NB4 (cell line): ENCODE measurements around the gene OSER1.

Experiments
- POLR2A ChIP-seq: IDR thresholded peaks from 2 replicates; pipeline ENCODE4 v1.6.1; 2011; ENCODE audit warnings: mild to moderate bottlenecking; ENCODE audit not compliant: insufficient read length; ENCODE audit errors: extremely low read depth
- TF ChIP-seq, protein P1 (sequence below): IDR thresholded peaks from one replicate; pipeline ENCODE4 v1.5.1; 2012; ENCODE audit warnings: low read depth, low read length

DNA sequence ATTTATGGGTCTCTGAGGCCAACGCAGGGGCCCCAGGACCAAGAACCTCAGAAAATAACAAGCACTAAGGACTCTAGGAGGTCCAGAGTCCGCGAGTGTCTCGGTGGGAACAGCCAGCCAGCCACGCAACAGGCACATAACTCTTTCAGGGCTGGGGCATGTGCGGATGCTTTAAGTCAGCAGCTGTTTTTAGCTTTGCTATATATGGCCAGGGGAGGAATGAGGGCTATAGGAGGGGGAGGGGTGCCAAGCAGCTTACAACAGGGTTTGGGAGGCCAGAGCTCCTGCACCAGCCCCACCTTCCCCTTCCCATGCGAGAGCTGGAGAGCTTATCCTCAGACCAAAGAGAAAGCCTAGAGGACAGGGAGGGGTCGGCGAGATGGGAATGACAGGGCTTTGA lies 29.8 kb downstream of the OSER1 start:
- TF ChIP-seq, protein P1, sequence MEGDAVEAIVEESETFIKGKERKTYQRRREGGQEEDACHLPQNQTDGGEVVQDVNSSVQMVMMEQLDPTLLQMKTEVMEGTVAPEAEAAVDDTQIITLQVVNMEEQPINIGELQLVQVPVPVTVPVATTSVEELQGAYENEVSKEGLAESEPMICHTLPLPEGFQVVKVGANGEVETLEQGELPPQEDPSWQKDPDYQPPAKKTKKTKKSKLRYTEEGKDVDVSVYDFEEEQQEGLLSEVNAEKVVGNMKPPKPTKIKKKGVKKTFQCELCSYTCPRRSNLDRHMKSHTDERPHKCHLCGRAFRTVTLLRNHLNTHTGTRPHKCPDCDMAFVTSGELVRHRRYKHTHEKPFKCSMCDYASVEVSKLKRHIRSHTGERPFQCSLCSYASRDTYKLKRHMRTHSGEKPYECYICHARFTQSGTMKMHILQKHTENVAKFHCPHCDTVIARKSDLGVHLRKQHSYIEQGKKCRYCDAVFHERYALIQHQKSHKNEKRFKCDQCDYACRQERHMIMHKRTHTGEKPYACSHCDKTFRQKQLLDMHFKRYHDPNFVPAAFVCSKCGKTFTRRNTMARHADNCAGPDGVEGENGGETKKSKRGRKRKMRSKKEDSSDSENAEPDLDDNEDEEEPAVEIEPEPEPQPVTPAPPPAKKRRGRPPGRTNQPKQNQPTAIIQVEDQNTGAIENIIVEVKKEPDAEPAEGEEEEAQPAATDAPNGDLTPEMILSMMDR = no peak
- TF ChIP-seq POLR2A = no peak
